IMR-90 (cell line): ENCODE results near the gene KRT35. TPM values are rescaled to one million over a fixed set of nuclear protein-coding genes. Genes with fewer than 3 reads are reported as not detected.

Source experiments
- ATAC-seq: fragments of 200-7000 bp; cut with Tn5 transposase; 2 replicates; pipeline ENCODE4 v1.9.1; 2020; ENCODE audit warnings: low read depth, mild to moderate bottlenecking, moderate library complexity
- BruUV-seq: library from RNA; stranded (reverse); fragments of 400-500 nt; replicated peaks from 2 replicates; lab custom pipeline; 2021; lab: Mats Ljungman, UMichigan
- CTCF ChIA-PET: fragments of 300-600 bp; formaldehyde crosslinking; extraction: SDS; loops from one replicate; lab custom pipeline; 2021; ENCODE audit warnings: antibody characterized with exemption; lab: Yijun Ruan, JAX
- POLR2A ChIA-PET: fragments of 300-600 bp; sonication (Branson Sonifier 250); formaldehyde crosslinking; loops from one replicate; lab custom pipeline; 2022; ENCODE audit warnings: antibody characterized with exemption; ENCODE audit not compliant: unreplicated experiment; lab: Charles Lee
- DNase-seq: peaks from one replicate; pipeline ENCODE4 v3.0.0; 2013
- H2AFZ ChIP-seq: replicated peaks from 2 replicates; pipeline ENCODE3; 2013; ENCODE audit warnings: low read length, mild to moderate bottlenecking; ENCODE audit not compliant: poor library complexity
- H2AK5ac ChIP-seq: 2 replicates; pipeline ENCODE4 v1.6.1; 2013; ENCODE audit warnings: low read depth, low read length, inconsistent platforms
- H2AK9ac ChIP-seq: replicated peaks from 2 replicates; pipeline ENCODE3; 2013; ENCODE audit warnings: mild to moderate bottlenecking, low read depth, low read length, moderate library complexity; ENCODE audit not compliant: poor library complexity
- H2BK120ac ChIP-seq: 2 replicates; pipeline ENCODE4 v1.6.1; 2013; ENCODE audit warnings: low read depth, low read length, inconsistent platforms
- H2BK15ac ChIP-seq: 3 replicates; pipeline ENCODE4 v1.6.1; 2013; ENCODE audit warnings: low read depth, low read length, inconsistent platforms
- H2BK20ac ChIP-seq: 2 replicates; pipeline ENCODE4 v1.6.1; 2013; ENCODE audit warnings: low read depth, mild to moderate bottlenecking, inconsistent platforms, low read length, moderate library complexity
- H2BK5ac ChIP-seq: 2 replicates; pipeline ENCODE4 v1.6.1; 2013; ENCODE audit warnings: mild to moderate bottlenecking, low read depth, low read length, inconsistent platforms; ENCODE audit not compliant: poor library complexity, severe bottlenecking
- H3K14ac ChIP-seq: replicated peaks from 2 replicates; pipeline ENCODE4 v1.6.1; 2013; ENCODE audit warnings: low read depth, low read length, inconsistent platforms
- H3K18ac ChIP-seq: 2 replicates; pipeline ENCODE4 v1.6.1; 2013; ENCODE audit warnings: low read depth, low read length, control low read depth
- H3K23ac ChIP-seq: 2 replicates; pipeline ENCODE4 v1.6.1; 2013; ENCODE audit warnings: low read depth, low read length, inconsistent platforms
- H3K27ac ChIP-seq: 2 replicates; pipeline ENCODE4 v1.5.1; 2013; ENCODE audit warnings: mild to moderate bottlenecking, control low read depth, low read length; ENCODE audit not compliant: insufficient read depth
- H3K27me3 ChIP-seq: 2 replicates; pipeline ENCODE4 v1.6.1; 2013; ENCODE audit warnings: low read length; ENCODE audit not compliant: control insufficient read depth, insufficient read depth
- H3K36me3 ChIP-seq: 2 replicates; pipeline ENCODE4 v1.6.1; 2013; ENCODE audit warnings: low read length, mixed read lengths; ENCODE audit not compliant: control insufficient read depth, insufficient read depth
- H3K4ac ChIP-seq: 2 replicates; pipeline ENCODE4 v1.6.1; 2013; ENCODE audit warnings: low read depth, low read length, inconsistent platforms
- H3K4me1 ChIP-seq: 2 replicates; pipeline ENCODE4 v1.6.1; 2013; ENCODE audit warnings: low read length, mixed read lengths; ENCODE audit not compliant: control insufficient read depth, insufficient read depth
- H3K4me2 ChIP-seq: 2 replicates; pipeline ENCODE4 v1.6.1; 2013; ENCODE audit warnings: low read depth, mild to moderate bottlenecking, control low read depth, low read length, moderate library complexity
- H3K4me3 ChIP-seq: 2 replicates; pipeline ENCODE4 v1.5.1; 2013; ENCODE audit warnings: low read depth, mild to moderate bottlenecking, control low read depth, low read length, moderate library complexity; ENCODE audit not compliant: insufficient read depth
- H3K56ac ChIP-seq: 2 replicates; pipeline ENCODE4 v1.6.1; 2013; ENCODE audit warnings: low read length, inconsistent platforms; ENCODE audit not compliant: insufficient read depth; ENCODE audit errors: extremely low read depth
- H3K79me1 ChIP-seq, 2 experiments: 2 replicates each; pipeline ENCODE4 v1.6.1; 2013; ENCODE audit warnings: low read length in 2 of 2, inconsistent platforms in 1 of 2, low read depth in 1 of 2
- H3K9ac ChIP-seq: 2 replicates; pipeline ENCODE4 v1.6.1; 2013; ENCODE audit warnings: low read depth, low read length, control low read depth
- H3K9me1 ChIP-seq: 2 replicates; pipeline ENCODE4 v1.6.1; 2013; ENCODE audit warnings: low read length, inconsistent platforms; ENCODE audit not compliant: insufficient read depth
- H3K9me3 ChIP-seq: 2 replicates; pipeline ENCODE4 v1.6.1; 2013; ENCODE audit warnings: low read length; ENCODE audit not compliant: control insufficient read depth, insufficient read depth
- H4K20me1 ChIP-seq: 2 replicates; pipeline ENCODE4 v1.6.1; 2013; ENCODE audit warnings: low read length, inconsistent platforms; ENCODE audit not compliant: insufficient read depth
- H4K5ac ChIP-seq: 2 replicates; pipeline ENCODE4 v1.6.1; 2013; ENCODE audit warnings: mild to moderate bottlenecking, low read depth, low read length, control low read depth
- H4K8ac ChIP-seq, 2 experiments: 2 replicates each; pipeline ENCODE4 v1.6.1; 2013; ENCODE audit warnings: low read depth in 2 of 2, low read length in 2 of 2, control low read depth in 1 of 2, inconsistent platforms in 1 of 2
- H4K91ac ChIP-seq: 2 replicates; pipeline ENCODE4 v1.6.1; 2013; ENCODE audit warnings: low read depth, low read length, inconsistent platforms; ENCODE audit not compliant: insufficient read depth
- BHLHE40 ChIP-seq: fragments of 150-350 bp; IDR thresholded peaks from 2 replicates; pipeline ENCODE4 v1.6.1; 2016; ENCODE audit warnings: mild to moderate bottlenecking, low read depth, low read length
- CHD1 ChIP-seq: IDR thresholded peaks from 2 replicates; pipeline ENCODE4 v1.6.1; 2012; ENCODE audit warnings: low read depth, low read length, improper control_type of control experiment
- CTCF ChIP-seq: conservative IDR thresholded peaks from 2 replicates; pipeline ENCODE4 v1.5.1; 2012; ENCODE audit warnings: mild to moderate bottlenecking, low read depth, low read length, improper control_type of control experiment
- ELK1 ChIP-seq: fragments of 150-350 bp; IDR thresholded peaks from 2 replicates; pipeline ENCODE4 v1.6.1; 2016; ENCODE audit warnings: low read depth, mild to moderate bottlenecking, low read length, moderate library complexity, borderline replicate concordance
- MAFK ChIP-seq: IDR thresholded peaks from 2 replicates; pipeline ENCODE4 v1.6.1; 2012; ENCODE audit warnings: low read depth, low read length, improper control_type of control experiment
- MAZ ChIP-seq: IDR thresholded peaks from 2 replicates; pipeline ENCODE4 v1.6.1; 2012; ENCODE audit warnings: low read depth, mild to moderate bottlenecking, low read length, improper control_type of control experiment, moderate library complexity, borderline replicate concordance
- MXI1 ChIP-seq: IDR thresholded peaks from 2 replicates; pipeline ENCODE4 v1.6.1; 2012; ENCODE audit warnings: low read depth, mild to moderate bottlenecking, low read length, moderate library complexity, borderline replicate concordance
- NFE2L2 ChIP-seq: fragments of 150-350 bp; IDR thresholded peaks from 2 replicates; pipeline ENCODE4 v1.6.1; 2016; ENCODE audit warnings: low read depth, mild to moderate bottlenecking, low read length
- POLR2A ChIP-seq: IDR thresholded peaks from 2 replicates; pipeline ENCODE4 v1.6.1; 2012; ENCODE audit warnings: mild to moderate bottlenecking, low read depth, low read length
- RAD21 ChIP-seq: IDR thresholded peaks from 2 replicates; pipeline ENCODE4 v1.6.1; 2012; ENCODE audit warnings: low read length, improper control_type of control experiment
- RCOR1 ChIP-seq: IDR thresholded peaks from 2 replicates; pipeline ENCODE4 v1.6.1; 2012; ENCODE audit warnings: mild to moderate bottlenecking, low read length, improper control_type of control experiment; ENCODE audit not compliant: insufficient replicate concordance
- RFX5 ChIP-seq: IDR thresholded peaks from 2 replicates; pipeline ENCODE4 v1.8.0; 2012; ENCODE audit warnings: low read depth, mild to moderate bottlenecking, low read length, moderate library complexity
- USF2 ChIP-seq: fragments of 150-350 bp; IDR thresholded peaks from 2 replicates; pipeline ENCODE4 v1.6.1; 2017; ENCODE audit warnings: mild to moderate bottlenecking, antibody characterized with exemption, low read length, low read depth
- WGBS, 2 experiments: methylation state at CpG; one replicate each; pipeline versions ENCODE4 v1.1.5 to v1.1.7; 2013; ENCODE audit warnings: missing lambda C conversion rate in 2 of 2; ENCODE audit not compliant: insufficient read length in 1 of 2; ENCODE audit errors: extremely low coverage in 2 of 2; 5-methylcytosine and 5-hydroxymethylcytosine counted together
- dilution Hi-C: fragments of 300-500 bp; cut with HindIII; formaldehyde crosslinking; loops from one replicate; pipeline ENCODE4 v1.14.3; 2018; ENCODE audit warnings: low sequenced_read_pairs; ENCODE audit not compliant: unreplicated experiment
- in situ Hi-C: fragments of 300-500 bp; cut with MboI; formaldehyde crosslinking; loops from 3 replicates; pipeline ENCODE4 v1.14.3; 2019; ENCODE audit warnings: low sequenced_read_pairs, inconsistent platforms, mixed read lengths
- intact Hi-C: fragments of 100-400 bp; cut with micrococcal nuclease; formaldehyde crosslinking; loops from 2 replicates; pipeline ENCODE4 v1.10.0; 2022
- polyA plus RNA-seq, 3 experiments: library from polyadenylated mRNA; depleted of rRNA; stranded (reverse); fragments of >200 nt; gene quantifications; 2 replicates each; pipeline ENCODE4 v1.2.3, GENCODE V29; 2012; ENCODE audit warnings: low replicate concordance in 1 of 3
- total RNA-seq: library from RNA; depleted of rRNA; stranded (reverse); fragments of >200 nt; gene quantifications from 2 replicates; pipeline ENCODE4 v1.2.3, GENCODE V29; 2012

KRT35 gene
- total and polyA plus RNA-seq, 2 of the 4 experiments (the other 2 are of a cell fraction), result not detected

GRCh38 chr17:41521574-41522261 is 40.8 kb upstream of the KRT35 start:
- peak overlapping the region; percentile 88; the same call in 1 of the 2 replicates for H4K5ac ChIP-seq
- H2AK5ac ChIP-seq, result peak overlapping the region; percentile 98
- peak; percentile 80 for ATAC-seq
- peak; percentile 91 for DNase-seq
- 0 out of 2 replicates have a peak overlapping the region, but pooled peaks have one; percentile 48 for H3K56ac ChIP-seq
- dilution Hi-C loops, result no loop called here
- peaks cover 27% of the 10 kb centered on the region for H3K4me1 ChIP-seq
- H3K4me3 ChIP-seq, result no peak overlapping the region
- no peak overlapping the region; the same call in 1 of the 2 replicates for H3K4me2 ChIP-seq
- peak overlapping the region; percentile 100; the same call in 1 of the 3 replicates for H2BK15ac ChIP-seq
- peaks cover 8% of the 10 kb centered on the region; the same call in 1 of the 2 replicates for H3K9me1 ChIP-seq
- H2AK9ac ChIP-seq, result peak overlapping the region; percentile 98
- in situ Hi-C loops, result no loop called here
- H4K8ac ChIP-seq, result peak overlapping the region; percentile 46 to 86
- H3K27ac ChIP-seq, result peak overlapping the region; percentile 61; the same call in 1 of the 2 replicates
- POLR2A ChIA-PET, result no interaction called here
- peak overlapping the region; percentile 98 for H2BK20ac ChIP-seq
- H3K27me3 ChIP-seq, result no peaks in the 10 kb centered on the region
- WGBS, 2 experiments, result 40% methylated on average over 1 of the region's 6 CpGs; no CpG with 5 or more reads in 1 of the 2 experiments
- peak overlapping the region; percentile 57; the same call in 1 of the 2 replicates for H3K18ac ChIP-seq
- H2AFZ ChIP-seq, result peak overlapping the region; percentile 79
- H3K9ac ChIP-seq, result peak overlapping the region; percentile 16; the same call in 1 of the 2 replicates
- H3K14ac ChIP-seq, result peak overlapping the region; percentile 96
- BruUV-seq, result no TSS peak
- peak overlapping the region; percentile 93 for H2BK5ac ChIP-seq
- intact Hi-C loops, result no loop called here
- H3K9me3 ChIP-seq, result no peaks in the 10 kb centered on the region
- CTCF ChIA-PET, result interaction anchor here (0.6 to 0.9 kb wide), 2 partner anchors 8 to 141 kb away, joined by 3 read pairs; no protein-coding TSS in a partner anchor
- H3K4ac ChIP-seq, result peak overlapping the region; percentile 93
- H2BK120ac ChIP-seq, result peak overlapping the region; percentile 96
- H4K91ac ChIP-seq, result peak overlapping the region; percentile 80
- no peaks in the 10 kb centered on the region for H3K36me3 ChIP-seq
- H4K20me1 ChIP-seq, result no peaks in the 10 kb centered on the region
- H3K79me1 ChIP-seq, result peaks cover 0 to 4% of the 10 kb centered on the region in 2 experiments; a peak in 1 of 4 replicates
- H3K23ac ChIP-seq, result peak overlapping the region; percentile 77; the same call in 1 of the 2 replicates
- TF ChIP-seq USF2 (no peak), MAFK (0 out of 2 replicates have a peak, but pooled peaks have one; percentile 5), POLR2A (no peak), RAD21 (no peak), RFX5 (no peak), MAZ (0 out of 2 replicates have a peak, but pooled peaks have one; percentile 32), CTCF (no peak), CHD1 (no peak), NFE2L2 (peak; percentile 46; the same call in 1 of the 2 replicates), RCOR1 (peak; percentile 81), MXI1 (no peak), ELK1 (no peak), BHLHE40 (no peak)
